ENCODE data around the gene MAGI1. TPM values are rescaled to one million over a fixed set of nuclear protein-coding genes. Genes with fewer than 3 reads are reported as not detected.
A peak's percentile ranks its signal among the peaks of the same experiment; 100 is the strongest.

The MAGI1 gene
- total RNA-seq, 1 experiment from 2014 or later: 0.77 TPM

DNA sequence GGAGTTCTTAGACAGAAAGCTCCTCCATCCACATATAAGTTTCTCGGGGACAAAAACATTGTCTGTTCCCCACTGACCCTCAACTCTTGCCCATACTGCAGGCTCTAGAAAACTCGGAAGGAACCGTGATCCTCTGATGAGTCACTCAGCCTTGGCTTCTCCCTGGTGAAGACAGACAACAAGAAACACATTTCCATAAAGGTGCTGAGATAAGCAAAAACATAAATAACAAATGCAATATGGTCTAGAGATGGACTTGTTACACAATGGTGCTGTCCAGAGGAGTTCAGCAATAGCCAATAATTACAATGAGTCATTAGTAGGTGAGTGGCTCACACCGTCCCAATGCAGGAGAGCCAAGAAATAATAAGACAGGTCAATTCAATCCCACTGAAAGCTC lies 43.7 kb downstream of the MAGI1 start:
- in situ Hi-C loops (cut with HindIII; ENCODE audit: low pct_unique_long_range_greater_than_20kb, low sequenced_read_pairs): no loop called here
- DNase-seq (ENCODE audit: low read depth, low spot score): no peak

DNA sequence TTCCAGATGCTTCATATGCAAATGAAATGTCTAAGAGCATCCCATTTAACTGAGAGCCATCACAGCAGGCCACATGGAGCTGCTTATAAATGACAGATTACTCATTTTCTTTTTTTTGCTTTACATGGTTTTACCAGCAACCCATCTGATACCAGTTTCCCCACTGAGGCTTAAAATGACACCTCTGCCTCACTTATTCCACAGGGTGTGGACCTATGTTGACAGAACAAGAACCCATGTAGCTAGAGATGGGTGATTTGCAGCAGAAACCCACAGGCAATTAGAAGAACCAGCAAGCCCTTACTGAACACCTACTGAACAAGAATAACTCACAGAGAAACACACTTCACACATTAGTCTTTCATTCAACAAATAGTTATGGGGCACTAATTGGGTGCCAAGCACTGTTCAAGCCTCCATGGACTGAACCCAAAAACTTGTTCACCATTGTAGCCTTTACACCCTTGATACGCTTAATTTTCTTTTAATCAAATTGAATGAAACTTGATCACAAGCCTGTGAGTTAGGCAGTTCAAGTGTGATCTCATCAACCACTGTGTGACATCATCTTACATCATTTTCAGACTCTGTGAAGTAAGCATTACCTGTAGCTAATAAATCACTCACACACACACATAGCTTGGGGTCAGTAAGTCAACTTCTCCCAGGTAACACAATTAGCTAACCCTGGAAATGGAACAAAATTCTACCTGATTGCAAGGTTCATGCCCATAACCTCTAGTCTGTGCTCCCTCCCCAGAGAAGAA lies 45.4 kb downstream of the MAGI1 start:
- in situ Hi-C loops (cut with HindIII; ENCODE audit: low pct_unique_long_range_greater_than_20kb, low sequenced_read_pairs): no loop called here
- DNase-seq (ENCODE audit: low read depth, low spot score): no peak

- DNase-seq (ENCODE audit: low read depth, low spot score): no peak
- in situ Hi-C loops (cut with HindIII; ENCODE audit: low pct_unique_long_range_greater_than_20kb, low sequenced_read_pairs): no loop called here
Measured at GRCh38 chr3:65992106-65992505, 46.6 kb downstream of the MAGI1 start.

DNA sequence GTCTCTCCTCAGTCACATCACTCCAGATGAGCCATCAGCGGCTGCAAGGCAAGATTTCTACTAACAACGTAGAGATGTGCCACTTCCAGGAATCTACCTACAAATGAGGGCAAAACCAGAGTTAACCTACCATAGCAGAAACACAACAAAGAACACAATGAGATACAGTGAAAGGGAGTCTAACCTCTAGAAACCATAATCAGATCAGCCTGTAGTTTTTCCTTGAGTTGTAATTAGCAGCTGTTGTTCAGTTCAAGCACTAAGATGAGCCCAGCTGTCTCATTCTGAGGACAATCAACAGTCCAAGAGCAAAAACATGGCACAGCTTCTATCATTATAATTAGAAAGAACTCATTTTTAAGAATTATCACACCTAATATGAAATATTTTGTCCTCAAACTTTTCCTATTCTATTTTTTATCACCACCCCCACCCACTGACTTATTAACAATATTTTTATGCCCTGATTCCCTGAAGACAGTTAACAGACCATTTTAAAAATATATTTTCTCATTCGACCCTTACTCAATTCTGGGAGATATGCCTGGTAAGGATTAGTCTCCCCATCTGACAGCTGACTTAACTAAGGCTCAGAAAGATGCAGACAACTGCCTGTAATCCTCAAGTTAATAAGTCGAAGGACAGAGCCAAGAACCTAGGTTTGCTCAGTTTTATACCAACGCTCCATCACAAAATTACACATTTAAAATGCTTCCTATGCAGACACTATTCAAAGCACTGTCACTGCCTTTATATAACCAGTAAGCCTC lies 50.1 kb downstream of the MAGI1 start:
- in situ Hi-C loops (cut with HindIII; ENCODE audit: low pct_unique_long_range_greater_than_20kb, low sequenced_read_pairs): no loop called here
- no peak for DNase-seq (ENCODE audit: low read depth, low spot score)

DNA sequence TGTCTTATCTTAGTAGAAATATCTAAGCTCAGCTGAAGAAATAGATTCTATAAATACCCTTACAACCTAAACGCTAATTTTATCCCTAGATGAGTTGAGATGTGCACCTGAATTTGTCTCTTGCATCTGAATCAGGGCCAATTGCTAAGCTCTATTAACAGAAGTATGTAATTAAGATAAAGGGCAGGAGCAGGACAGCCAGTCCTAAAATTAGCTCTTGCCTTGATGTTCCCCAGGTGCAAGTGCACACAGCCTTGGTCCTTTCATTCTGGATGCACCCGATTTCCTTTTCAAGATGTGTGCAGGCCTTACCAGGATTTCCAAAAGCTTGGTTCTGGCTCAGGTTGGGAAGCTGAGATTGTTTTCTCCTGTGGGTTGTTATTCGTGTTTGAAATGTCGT lies 52.4 kb downstream of the MAGI1 start:
- no peak for DNase-seq (ENCODE audit: low read depth, low spot score)
- in situ Hi-C loops (cut with HindIII; ENCODE audit: low pct_unique_long_range_greater_than_20kb, low sequenced_read_pairs): no loop called here

DNA sequence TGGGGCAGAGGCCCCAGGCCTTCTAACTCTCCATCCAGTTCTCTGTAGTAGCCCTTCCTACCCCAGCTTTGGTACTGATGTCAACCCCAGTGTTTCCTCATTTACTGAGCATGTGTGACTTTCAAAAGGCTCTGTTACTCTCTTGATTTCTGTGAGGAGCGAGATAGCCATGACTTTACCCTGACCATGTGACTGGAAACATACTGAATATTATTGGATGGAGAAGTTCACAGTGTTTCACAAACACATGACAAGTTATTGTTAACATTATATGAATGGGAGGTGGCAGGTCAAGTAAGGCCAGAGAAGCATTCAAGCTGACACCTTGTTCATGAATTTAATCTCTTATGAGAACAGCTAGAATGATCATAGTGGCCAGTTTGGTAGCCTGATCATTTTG lies 53.7 kb downstream of the MAGI1 start:
- in situ Hi-C loops (cut with HindIII; ENCODE audit: low pct_unique_long_range_greater_than_20kb, low sequenced_read_pairs): no loop called here
- DNase-seq (ENCODE audit: low read depth, low spot score): no peak

GRCh38 chr3:65983100-65983499 lies 55.6 kb downstream of the MAGI1 start:
- in situ Hi-C loops (cut with HindIII; ENCODE audit: low pct_unique_long_range_greater_than_20kb, low sequenced_read_pairs): no loop called here
- no peak for DNase-seq (ENCODE audit: low read depth, low spot score)

DNA sequence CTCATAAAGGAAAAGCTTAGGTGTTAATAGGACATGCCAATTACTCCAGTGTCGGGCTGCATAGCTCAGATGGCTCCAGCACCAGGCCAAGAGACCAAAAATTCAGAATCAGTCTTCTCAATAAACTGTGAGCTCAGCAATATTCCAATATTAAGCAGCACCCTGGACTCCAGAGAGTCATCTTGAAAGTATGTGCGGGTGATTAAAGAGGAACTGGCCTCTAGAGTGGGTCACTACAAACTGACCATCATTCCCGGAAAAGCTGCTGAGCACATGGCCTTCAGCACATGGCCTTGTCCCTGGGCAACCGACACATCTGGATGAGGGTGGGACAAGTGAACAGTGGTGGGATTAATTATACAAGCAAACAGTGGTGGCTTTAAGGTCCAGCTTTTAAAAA lies 59.0 kb downstream of the MAGI1 start:
- DNase-seq (ENCODE audit: low read depth, low spot score): no peak

GRCh38 chr3:65979162-65979561 lies 59.6 kb downstream of the MAGI1 start:
- no peak for DNase-seq (ENCODE audit: low read depth, low spot score)
- in situ Hi-C loops (cut with HindIII; ENCODE audit: low pct_unique_long_range_greater_than_20kb, low sequenced_read_pairs): no loop called here

More for the DNA sequence above, 59.0 kb downstream of the MAGI1 start:
- in situ Hi-C loops (cut with HindIII; ENCODE audit: low pct_unique_long_range_greater_than_20kb, low sequenced_read_pairs): no loop called here

GRCh38 chr3:65978116-65978515 lies 60.6 kb downstream of the MAGI1 start:
- no peak for DNase-seq (ENCODE audit: low read depth, low spot score)
- in situ Hi-C loops (cut with HindIII; ENCODE audit: low pct_unique_long_range_greater_than_20kb, low sequenced_read_pairs): no loop called here

DNA sequence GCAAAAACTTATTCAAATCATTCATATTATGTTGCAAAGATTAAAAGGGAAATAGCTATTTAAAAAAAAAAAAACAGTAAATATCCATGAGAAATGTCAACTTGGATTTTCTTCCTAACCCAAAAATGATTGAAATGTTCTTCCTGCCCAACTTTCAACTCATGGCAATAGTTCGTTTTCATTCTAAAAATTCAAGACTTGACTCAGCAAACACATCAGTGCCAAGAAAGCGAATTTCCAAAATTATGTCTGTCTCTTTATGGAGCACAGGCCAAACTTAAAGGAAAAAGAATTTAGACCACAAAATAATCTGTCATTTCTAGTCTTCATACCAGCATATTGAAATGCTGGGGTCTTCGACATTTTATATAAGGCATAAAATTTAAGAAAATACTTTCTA lies 63.7 kb downstream of the MAGI1 start:
- DNase-seq (ENCODE audit: low read depth, low spot score): no peak
- in situ Hi-C loops (cut with HindIII; ENCODE audit: low pct_unique_long_range_greater_than_20kb, low sequenced_read_pairs): no loop called here

DNA sequence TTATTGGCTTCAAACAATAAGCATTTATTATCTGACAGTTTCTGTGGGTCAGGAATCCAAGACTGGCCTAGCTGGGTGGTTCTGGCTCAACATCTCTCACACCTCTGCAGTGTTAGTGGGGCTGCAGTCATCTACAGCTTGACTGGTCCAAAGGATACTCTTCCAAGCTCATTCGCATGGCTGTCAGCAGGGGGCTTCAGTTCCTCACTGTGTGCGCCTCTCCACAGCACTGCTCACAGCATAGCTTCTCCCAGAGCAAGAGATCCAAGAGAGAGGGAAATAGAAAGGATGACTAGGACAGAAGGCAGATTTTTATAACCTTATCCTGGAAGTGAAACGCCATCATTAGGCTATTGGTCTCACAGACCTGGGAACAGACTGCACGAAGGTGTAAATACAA lies 64.2 kb downstream of the MAGI1 start:
- peak; percentile 58 for DNase-seq (ENCODE audit: low read depth, low spot score)
- in situ Hi-C loops (cut with HindIII; ENCODE audit: low pct_unique_long_range_greater_than_20kb, low sequenced_read_pairs): no loop called here

- in situ Hi-C loops (cut with HindIII; ENCODE audit: low pct_unique_long_range_greater_than_20kb, low sequenced_read_pairs): no loop called here
- no peak for DNase-seq (ENCODE audit: low read depth, low spot score)
Measured at GRCh38 chr3:65972765-65973164, 66.0 kb downstream of the MAGI1 start.

- in situ Hi-C loops (cut with HindIII; ENCODE audit: low pct_unique_long_range_greater_than_20kb, low sequenced_read_pairs): no loop called here
- no peak for DNase-seq (ENCODE audit: low read depth, low spot score)
Measured at GRCh38 chr3:65971293-65972252, 67.1 kb downstream of the MAGI1 start.

DNA sequence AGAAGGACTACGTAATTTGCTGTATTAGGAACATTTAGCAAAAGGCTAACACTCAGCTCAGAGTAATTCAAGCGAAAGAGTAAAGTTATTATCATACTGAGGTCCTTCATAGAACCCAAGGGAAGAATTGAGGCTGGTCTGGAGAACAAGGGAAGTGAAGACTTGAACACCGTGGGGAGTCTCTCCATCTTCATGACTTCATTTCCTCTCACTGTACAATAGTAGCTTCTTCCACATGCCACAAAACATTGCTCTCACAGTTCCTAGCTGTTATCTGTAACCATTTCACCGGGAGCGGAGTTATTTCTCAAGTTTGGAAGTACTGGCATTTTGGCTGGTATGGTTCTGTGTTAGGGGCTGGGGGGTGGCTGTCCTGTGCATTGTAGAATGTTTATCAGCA lies 69.7 kb downstream of the MAGI1 start:
- in situ Hi-C loops (cut with HindIII; ENCODE audit: low pct_unique_long_range_greater_than_20kb, low sequenced_read_pairs): no loop called here

GRCh38 chr3:65967451-65967850 lies 71.3 kb downstream of the MAGI1 start:
- no peak for DNase-seq (ENCODE audit: low read depth, low spot score)
- in situ Hi-C loops (cut with HindIII; ENCODE audit: low pct_unique_long_range_greater_than_20kb, low sequenced_read_pairs): no loop called here

More for the DNA sequence above, 69.7 kb downstream of the MAGI1 start:
- no peak for DNase-seq (ENCODE audit: low read depth, low spot score)

DNA sequence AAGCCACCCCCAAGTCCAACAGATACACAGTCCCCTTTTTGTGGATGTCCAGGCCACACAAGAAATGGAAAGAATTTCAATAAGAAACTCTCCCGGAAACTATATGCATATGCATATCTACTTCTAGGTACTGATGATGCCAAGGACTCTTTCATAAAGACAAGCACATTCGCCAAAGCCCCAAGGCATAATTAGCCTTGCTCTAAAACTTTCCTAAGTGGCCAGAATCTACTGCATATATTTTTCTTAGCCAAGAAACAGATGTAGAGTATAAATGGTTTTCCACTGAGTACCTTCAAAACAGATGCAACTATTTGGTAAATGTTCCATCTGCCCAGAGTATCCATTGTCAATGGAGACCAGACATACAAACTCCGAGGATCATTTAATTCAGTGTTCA lies 73.9 kb downstream of the MAGI1 start:
- DNase-seq (ENCODE audit: low read depth, low spot score): no peak
- in situ Hi-C loops (cut with HindIII; ENCODE audit: low pct_unique_long_range_greater_than_20kb, low sequenced_read_pairs): no loop called here
